ENCODE data around the gene PPP1R13B.

Gene PPP1R13B

DNA sequence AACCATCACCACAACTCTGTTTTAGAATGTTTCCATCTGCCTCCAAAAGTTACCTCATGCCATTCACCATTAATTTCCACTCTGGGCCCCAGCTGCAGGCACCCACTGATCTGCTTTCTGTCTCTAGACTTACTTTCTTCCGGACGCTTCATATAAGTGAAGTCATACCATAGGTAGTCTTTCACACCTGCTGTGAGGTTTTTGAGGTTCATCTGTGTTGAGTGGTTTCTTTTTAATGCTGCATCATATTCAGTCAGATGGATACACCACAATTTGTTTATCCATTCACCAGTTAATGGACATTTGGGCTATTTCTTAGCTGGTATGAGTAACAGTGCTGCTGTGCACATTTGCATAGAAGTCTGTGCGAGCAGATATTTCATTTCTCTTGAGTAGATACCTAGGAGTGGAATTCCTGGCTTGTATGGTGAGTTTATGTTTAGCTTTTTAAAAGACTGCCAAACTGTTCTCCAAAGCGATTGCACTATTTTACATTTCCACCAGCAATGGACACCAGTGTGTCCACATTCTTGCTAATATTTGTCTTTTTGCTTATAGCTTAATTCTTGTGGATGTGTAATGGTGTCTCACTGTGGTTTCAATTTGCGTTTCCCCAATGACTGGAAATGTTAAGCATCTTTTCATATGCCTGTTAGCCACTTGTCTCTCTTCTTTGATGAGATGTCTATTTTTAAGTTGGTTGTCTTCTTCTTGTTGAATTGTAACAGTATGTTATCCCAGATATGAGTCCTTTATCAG is 83.5 kb downstream of the PPP1R13B start:
- no peak overlapping the region; the same call in 1 of the 2 replicates for H3K4me3 ChIP-seq (ENCODE audit: low read depth, low read length)
- peak; percentile 62 for DNase-seq (ENCODE audit: low read depth)
- TF ChIP-seq, protein P1, sequence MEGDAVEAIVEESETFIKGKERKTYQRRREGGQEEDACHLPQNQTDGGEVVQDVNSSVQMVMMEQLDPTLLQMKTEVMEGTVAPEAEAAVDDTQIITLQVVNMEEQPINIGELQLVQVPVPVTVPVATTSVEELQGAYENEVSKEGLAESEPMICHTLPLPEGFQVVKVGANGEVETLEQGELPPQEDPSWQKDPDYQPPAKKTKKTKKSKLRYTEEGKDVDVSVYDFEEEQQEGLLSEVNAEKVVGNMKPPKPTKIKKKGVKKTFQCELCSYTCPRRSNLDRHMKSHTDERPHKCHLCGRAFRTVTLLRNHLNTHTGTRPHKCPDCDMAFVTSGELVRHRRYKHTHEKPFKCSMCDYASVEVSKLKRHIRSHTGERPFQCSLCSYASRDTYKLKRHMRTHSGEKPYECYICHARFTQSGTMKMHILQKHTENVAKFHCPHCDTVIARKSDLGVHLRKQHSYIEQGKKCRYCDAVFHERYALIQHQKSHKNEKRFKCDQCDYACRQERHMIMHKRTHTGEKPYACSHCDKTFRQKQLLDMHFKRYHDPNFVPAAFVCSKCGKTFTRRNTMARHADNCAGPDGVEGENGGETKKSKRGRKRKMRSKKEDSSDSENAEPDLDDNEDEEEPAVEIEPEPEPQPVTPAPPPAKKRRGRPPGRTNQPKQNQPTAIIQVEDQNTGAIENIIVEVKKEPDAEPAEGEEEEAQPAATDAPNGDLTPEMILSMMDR (IDR thresholded peaks at IDR 0.05; ENCODE audit: low read depth, low read length, missing control alignments), result no peak

DNA sequence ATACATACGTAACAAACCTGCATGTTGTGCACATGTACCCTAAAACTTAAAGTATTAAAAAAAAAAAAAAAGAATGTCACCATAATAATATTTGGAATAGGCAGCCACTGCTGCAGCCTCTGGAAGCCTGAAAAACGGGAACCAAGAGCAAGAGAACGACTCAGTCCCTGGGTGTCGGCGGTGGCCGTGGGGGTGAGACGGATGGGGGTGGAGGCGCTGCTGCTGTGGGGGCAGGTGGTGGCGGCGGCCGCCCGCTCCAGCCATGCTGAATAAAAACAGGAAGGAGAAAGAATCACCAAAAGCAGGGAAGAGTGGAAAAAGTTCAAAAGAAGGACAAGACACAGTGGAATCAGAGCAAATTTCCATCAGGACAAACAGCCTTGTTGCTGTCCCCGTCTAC is 84.8 kb downstream of the PPP1R13B start:
- TF ChIP-seq, protein P1 (IDR thresholded peaks at IDR 0.05; ENCODE audit: low read depth, low read length, missing control alignments), result no peak
- no peak for DNase-seq (ENCODE audit: low read depth)
- no peak overlapping the region for H3K4me3 ChIP-seq (ENCODE audit: low read depth, low read length)

DNA sequence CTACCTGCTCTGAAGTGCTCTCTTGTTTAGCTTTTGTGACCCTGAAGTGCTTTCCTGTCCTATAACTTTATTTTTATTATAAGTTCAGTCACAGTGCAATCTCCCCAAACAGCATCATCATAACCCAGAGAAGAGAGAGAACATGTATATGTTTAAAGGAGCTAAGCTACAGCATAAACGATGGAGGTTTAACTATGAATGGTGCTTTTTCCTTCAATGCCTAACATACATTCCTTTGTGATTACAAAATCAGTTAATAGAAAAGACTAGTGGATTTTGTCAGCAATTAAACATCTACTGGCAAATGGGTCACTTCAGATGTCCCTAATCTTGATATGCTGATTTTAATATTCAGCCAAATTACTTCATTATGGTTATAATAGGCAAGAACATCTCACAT is 85.3 kb downstream of the PPP1R13B start:
- DNase-seq (ENCODE audit: low read depth), result no peak
- TF ChIP-seq, protein P1 (IDR thresholded peaks at IDR 0.05; ENCODE audit: low read depth, low read length, missing control alignments), result no peak
- H3K4me3 ChIP-seq (ENCODE audit: low read depth, low read length), result no peak overlapping the region

DNA sequence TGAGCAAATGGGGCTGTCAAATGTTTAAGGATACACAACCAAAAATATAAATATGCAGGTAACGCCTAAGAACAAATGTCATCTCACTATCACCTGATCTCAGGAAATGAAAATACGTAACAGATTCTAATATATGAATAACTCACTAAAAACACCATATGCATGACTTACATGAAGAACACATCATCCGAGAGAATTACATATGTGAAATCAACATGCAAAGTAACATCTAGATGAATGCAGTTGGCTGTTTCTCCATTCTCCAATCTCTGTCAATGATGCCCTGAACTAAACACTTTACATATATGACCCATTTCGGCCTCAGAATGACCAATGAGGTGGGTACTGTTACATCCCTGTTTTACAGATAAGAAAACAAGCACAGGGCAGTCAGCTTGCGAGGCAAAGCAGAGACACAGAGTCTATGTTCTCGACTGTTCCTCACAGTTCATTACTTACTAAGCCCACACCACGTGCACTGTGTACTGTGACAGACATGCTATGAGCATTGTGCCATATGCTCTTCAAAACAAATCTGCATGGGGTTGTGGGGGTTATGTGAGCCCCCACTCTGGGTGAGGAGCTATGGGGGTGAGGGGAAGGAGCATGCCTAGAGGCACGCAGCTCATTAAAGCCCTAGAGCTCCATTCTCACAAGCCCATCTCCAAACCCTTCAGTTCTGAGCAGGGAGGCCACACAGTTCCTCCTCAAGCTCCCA is 89.2 kb downstream of the PPP1R13B start:
- no peak for DNase-seq (ENCODE audit: low read depth)
- H3K4me3 ChIP-seq (ENCODE audit: low read depth, low read length), result no peak overlapping the region
- TF ChIP-seq, protein P1 (IDR thresholded peaks at IDR 0.05; ENCODE audit: low read depth, low read length, missing control alignments), result no peak

DNA sequence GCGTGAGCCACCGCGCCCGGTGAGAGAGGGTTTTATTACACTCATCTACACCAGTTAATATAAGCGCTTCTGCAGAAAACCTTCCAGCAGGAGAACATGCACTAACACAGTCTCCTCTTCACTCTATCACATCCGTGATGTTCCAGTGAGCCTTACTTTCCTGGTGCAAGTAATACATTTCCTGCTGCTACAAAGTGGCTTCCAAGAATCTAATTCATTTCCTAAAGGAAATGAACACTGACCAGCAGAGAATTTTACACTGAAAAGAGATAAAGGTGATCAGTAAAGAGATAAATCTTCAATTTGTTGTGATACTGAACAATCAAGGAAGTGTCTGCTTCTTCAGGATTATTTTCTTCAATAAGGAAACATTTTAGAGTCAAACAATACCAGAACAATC is 92.3 kb downstream of the PPP1R13B start:
- H3K4me3 ChIP-seq (ENCODE audit: low read depth, low read length), result no peak overlapping the region
- no peak for DNase-seq (ENCODE audit: low read depth)
- TF ChIP-seq, protein P1 (IDR thresholded peaks at IDR 0.05; ENCODE audit: low read depth, low read length, missing control alignments), result no peak

DNA sequence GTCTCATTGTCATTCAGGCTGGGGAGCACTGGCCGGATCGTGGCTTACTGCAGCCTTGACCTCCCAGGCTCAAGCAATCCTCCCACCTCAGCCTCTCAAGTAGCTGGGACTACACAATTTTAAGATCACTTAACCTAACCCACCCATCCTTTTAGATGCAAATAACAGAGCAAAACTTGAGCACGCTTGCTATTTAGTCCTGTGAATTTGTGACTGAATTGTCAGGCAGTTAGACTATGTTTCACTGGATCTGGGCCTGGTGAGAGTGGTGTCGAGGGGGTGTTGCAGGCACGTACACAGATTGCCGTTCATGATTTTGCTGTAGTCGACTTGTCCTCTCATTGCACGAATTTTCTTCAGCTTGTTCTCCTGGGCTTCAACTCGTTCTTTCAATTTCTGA is 93.6 kb downstream of the PPP1R13B start:
- no peak for DNase-seq (ENCODE audit: low read depth)
- TF ChIP-seq, protein P1 (IDR thresholded peaks at IDR 0.05; ENCODE audit: low read depth, low read length, missing control alignments), result no peak
- H3K4me3 ChIP-seq (ENCODE audit: low read depth, low read length), result no peak overlapping the region
